ENCODE data around the gene RTF1.

DNA sequence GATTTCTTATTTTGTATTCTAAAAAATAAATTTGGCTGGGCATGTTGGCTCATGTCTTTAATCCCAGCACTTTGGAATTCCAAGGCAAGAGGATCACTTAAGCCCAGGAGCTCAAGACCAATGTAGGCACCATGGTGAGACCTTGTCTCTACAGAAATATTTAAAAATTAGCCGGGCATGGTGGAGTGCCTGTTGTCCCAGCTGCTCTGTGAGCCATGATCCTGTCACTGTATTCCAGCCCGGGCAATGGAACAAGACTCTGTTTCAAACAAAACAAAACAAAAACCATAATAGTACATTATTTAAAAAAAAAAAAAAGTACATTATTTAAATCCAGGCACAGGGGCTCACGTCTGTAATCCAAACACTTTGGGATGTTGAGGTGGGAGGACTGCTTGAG lies 5.5 kb upstream of the RTF1 start:
- TF ChIP-seq, protein P1, sequence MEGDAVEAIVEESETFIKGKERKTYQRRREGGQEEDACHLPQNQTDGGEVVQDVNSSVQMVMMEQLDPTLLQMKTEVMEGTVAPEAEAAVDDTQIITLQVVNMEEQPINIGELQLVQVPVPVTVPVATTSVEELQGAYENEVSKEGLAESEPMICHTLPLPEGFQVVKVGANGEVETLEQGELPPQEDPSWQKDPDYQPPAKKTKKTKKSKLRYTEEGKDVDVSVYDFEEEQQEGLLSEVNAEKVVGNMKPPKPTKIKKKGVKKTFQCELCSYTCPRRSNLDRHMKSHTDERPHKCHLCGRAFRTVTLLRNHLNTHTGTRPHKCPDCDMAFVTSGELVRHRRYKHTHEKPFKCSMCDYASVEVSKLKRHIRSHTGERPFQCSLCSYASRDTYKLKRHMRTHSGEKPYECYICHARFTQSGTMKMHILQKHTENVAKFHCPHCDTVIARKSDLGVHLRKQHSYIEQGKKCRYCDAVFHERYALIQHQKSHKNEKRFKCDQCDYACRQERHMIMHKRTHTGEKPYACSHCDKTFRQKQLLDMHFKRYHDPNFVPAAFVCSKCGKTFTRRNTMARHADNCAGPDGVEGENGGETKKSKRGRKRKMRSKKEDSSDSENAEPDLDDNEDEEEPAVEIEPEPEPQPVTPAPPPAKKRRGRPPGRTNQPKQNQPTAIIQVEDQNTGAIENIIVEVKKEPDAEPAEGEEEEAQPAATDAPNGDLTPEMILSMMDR (IDR thresholded peaks at IDR 0.05): no peak
- TF ChIP-seq POLR2A (IDR thresholded peaks at IDR 0.05): no peak

All from Peyer's patch (tissue), 4 donors.